HG02571 (cell line): ENCODE measurements around the gene LSM2.
"Not testable (repeated sequence)": the region's sequence is repeated elsewhere in the genome, so short reads cannot be mapped to it uniquely, and the experiment has no call there.

Experiments used
- ATAC-seq: cut with Tn5 transposase; IDR thresholded peaks from one replicate; pipeline ENCODE4 v1.9.1; 2021; ENCODE audit warnings: mild to moderate bottlenecking, moderate library complexity; ENCODE audit not compliant: unreplicated experiment

LSM2 gene

DNA sequence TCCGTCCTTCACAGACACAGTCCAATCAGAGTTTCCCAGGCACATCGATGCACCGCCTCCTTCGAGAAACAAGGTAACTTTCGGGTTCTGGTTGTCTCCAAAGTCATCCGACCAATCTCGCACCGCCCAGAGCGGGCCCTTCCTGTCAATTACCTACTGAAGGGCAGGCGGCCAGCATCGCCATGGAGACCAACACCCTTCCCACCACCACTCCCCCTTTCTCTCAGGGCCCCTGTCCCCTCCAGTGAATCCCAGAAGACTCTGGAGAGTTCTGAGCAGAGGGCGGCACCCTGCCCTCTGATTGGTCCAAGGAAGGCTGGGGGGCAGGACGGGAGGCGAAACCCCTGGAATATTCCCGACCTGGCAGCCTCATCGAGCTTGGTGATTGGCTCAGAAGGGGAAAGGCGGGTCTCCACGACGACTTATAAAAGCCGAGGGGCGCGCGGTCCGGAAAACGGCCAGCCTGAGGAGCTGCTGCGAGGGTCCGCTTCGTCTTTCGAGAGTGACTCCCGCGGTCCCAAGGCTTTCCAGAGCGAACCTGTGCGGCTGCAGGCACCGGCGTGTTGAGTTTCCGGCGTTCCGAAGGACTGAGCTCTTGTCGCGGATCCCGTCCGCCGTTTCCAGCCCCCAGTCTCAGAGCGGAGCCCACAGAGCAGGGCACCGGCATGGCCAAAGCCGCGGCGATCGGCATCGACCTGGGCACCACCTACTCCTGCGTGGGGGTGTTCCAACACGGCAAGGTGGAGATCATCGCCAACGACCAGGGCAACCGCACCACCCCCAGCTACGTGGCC lies 20.7 kb upstream of the LSM2 start, which contains the start of gene HSPA1B:
Gene HSPA1B, plus strand, starts transcription at position 453 of the 794 bp plus-strand sequence. Its CDS starts 213 bp downstream, at position 666.
- peak; percentile 69 for ATAC-seq

DNA sequence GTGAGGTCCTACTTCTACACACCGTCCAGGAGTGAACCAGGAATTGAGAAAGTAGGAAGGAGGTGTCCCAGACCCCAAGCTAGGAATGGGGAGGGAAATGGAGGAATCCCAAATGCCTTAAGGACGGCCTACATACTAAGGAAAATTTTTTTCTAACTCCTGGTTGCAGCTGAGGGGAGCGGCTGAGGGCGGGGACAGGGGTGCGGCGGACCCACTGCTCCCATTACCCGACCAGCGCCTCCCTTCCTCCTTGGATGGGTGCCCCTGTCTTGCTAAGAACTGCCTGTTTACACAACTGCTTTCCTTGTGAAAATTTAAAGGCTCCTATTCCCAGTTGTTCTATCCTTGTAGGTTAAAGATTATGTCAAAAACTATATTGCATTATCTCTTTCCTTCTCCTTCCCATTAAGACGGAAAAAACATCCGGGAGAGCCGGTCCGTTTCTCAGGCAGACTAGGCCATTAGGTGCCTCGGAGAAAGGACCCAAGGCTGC lies 20.1 kb upstream of the LSM2 start:
- ATAC-seq, result no peak

DNA sequence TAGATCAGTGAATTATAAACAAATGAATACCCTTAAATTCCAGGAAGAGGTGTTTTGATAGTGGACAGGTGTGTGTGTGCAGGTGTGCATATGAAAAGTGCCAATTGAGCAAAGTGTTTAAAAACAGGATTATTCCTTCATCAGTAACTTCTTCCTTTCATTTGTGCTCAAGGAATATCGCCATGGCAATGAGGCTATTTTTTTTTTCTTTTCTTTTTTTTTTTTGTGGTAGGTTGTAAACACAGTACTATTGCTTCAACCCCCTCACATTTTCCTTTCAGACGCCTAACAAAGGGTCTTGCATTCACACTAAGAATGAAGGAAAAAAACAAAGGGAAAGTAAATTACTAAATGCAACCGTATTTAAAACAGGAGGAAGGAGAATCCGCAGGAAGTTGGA lies 18.8 kb upstream of the LSM2 start:
- no peak for ATAC-seq

DNA sequence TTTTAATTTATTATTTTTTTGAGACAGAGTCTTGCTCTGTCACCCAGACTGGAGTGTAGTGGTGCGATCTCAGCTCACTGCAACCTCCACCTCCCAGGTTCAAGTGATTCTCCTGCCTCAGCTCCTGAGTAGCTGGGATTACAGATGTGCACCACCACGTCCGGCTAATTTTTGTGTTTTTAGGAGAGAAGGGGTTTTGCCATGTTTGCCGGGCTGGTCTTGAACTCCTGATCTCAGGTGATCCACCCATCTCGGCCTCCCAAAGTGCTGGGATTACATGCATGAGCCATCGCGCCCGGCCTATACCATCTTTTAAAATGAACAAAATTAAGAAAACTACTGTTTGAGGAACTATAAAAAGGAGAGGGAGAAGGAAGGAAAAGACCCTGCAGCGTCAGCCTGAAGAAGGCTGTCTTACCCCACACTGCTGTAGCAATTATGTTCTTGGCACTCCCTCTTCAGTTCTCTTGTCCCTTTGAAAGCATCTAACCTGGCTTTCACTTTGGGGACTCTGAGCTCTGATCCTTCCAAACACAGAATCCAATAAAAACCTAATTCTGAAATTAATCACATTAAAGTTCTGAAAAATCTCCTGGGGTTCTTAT lies 16.9 kb upstream of the LSM2 start:
- not testable (repeated sequence) for ATAC-seq

DNA sequence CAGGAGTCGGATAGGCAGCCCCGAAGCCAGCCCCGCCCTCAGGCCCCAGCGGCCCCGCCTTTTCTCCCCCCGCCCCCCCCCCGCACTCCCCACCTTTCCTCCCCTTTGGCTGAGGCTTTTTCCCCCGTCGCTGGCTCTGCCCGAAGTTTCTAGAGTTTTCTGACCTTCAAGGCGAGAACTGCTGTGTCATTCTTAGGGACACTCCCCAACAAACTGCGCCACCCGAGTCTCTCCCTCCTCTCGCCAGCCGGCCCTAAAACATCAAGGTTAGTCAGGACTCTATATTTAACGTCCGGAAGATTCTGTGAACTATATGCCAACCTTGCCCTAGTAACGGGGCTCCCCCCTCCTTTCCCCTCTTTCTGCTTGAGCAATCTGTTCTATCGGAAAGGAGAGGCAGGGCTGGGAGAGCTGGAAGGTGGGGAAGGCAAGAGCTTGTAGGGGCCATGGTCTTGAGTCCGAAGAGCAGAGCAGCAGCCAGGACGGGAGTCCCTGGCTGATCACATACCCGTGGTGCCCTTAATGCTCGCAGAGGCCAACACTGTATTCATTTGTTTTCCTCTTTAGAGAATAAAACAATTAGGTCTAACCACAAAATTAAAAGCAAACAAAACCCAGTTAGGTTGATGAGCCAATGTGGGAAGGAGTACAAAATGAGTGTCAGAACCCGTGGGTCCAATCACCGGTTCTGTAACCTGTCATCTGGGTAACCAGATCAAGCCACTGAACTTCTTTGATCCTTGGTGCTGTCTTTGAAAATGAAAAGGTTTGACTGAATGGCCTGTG lies 15.5 kb upstream of the LSM2 start:
- ATAC-seq, result peak; percentile 39

DNA sequence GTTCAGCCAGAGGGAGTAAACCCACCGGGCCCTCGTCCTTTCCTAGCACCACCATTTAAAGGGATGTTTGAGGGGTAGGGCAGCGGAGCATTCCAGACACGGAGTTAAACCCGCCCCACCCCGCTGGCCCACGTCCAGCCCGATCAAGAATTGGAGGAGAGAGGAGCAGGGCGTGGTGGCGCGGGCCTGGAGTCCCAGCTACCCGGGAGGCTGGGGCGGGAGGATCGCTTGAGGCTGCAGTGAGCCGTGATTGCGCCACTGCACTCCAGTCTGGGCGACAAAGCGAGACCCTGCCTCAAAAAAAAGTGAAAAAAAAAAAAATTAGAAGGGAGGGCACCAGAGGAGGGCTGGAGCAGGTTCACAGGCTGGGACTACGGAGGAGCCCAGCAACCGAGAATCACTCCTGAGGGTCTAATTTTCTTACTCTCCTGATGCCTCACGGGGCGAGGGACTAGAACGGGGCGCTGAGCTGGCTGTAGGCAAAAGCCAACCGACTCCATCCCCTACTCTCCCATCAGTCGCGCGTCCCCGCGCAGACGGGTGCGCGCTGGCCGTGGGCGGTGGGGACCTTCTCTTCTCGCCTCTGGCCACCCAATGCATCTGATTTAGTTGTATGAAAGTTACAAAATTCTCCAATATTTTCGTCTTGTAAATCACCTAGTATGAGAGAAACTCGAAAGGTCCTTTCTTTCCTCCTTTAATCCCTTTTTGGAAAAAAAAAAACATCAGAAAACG lies 14.7 kb upstream of the LSM2 start:
- peak; percentile 56 for ATAC-seq

DNA sequence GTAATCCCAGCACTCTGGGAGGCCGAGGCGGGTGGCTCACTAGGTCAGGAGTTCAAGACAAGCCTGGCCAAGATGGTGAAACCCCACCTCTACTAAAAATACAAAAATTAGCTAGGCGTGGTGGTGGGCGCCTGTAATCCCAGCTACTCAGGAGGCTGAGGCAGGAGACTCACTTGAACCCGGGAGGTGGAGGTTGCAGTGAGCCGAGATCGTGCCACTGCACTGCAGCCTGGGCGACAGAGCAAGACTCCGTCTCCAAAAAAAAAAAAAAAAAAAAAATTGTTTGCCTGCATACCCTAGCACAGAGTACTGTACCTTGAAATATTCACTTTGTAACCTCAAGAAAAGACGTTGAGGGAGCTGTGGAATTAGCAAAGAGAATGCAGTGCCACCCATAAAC lies 13.6 kb upstream of the LSM2 start:
- not testable (repeated sequence) for ATAC-seq

DNA sequence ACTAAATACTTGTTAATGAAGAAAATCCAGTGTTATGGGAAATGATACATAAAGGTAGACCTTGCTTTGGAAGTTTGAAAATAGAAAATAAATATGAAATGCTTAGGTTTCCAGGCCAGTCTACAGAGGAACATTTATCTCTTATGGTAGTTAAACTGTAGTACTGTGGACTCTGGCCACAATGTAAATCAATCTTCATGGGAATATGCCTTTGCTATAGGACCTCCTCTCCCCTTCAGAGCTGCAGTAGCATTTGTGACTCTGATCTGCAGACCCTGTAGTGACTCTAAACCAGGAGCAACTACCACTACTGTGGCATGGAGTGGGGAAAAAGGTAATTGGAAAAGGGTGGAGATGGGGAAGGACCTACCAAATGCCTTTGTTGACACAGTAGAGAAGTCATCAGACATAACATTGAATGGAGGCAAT lies 13.1 kb upstream of the LSM2 start:
- ATAC-seq, result no peak

DNA sequence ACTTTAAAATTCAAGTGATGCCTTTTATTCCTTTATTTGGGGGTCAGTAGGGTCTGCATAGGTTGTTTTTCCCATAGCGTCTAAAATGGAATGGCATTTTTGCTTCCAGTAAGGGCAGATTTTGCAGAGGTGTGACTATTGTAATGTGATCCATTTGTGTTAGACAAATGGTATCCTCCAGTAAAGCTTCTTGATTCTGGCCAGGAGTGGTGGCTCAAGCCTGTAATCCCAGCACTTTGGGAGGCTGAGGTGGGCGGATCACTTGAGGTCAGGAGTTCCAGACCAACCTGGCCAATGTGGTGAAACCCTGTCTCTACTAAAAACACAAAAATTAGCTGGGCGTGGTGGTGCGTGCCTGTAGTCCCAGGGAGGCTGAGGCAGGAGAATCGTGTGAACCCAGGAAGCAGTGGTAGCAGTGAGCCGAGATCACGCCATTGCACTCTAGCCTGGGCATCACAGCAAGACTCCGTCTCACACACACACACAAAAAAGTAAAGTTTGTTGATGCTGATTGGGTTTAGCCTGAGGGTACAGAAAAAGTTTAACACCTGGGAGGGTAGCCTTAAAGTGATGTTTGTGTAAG lies 11.3 kb upstream of the LSM2 start:
- not testable (repeated sequence) for ATAC-seq

DNA sequence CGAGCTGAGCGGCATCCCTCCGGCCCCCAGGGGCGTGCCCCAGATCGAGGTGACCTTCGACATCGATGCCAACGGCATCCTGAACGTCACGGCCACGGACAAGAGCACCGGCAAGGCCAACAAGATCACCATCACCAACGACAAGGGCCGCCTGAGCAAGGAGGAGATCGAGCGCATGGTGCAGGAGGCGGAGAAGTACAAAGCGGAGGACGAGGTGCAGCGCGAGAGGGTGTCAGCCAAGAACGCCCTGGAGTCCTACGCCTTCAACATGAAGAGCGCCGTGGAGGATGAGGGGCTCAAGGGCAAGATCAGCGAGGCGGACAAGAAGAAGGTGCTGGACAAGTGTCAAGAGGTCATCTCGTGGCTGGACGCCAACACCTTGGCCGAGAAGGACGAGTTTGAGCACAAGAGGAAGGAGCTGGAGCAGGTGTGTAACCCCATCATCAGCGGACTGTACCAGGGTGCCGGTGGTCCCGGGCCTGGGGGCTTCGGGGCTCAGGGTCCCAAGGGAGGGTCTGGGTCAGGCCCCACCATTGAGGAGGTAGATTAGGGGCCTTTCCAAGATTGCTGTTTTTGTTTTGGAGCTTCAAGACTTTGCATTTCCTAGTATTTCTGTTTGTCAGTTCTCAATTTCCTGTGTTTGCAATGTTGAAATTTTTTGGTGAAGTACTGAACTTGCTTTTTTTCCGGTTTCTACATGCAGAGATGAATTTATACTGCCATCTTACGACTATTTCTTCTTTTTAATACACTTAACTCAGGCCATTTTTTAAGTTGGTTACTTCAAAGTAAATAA lies 10.6 kb upstream of the LSM2 start:
- not testable (repeated sequence) for ATAC-seq

DNA sequence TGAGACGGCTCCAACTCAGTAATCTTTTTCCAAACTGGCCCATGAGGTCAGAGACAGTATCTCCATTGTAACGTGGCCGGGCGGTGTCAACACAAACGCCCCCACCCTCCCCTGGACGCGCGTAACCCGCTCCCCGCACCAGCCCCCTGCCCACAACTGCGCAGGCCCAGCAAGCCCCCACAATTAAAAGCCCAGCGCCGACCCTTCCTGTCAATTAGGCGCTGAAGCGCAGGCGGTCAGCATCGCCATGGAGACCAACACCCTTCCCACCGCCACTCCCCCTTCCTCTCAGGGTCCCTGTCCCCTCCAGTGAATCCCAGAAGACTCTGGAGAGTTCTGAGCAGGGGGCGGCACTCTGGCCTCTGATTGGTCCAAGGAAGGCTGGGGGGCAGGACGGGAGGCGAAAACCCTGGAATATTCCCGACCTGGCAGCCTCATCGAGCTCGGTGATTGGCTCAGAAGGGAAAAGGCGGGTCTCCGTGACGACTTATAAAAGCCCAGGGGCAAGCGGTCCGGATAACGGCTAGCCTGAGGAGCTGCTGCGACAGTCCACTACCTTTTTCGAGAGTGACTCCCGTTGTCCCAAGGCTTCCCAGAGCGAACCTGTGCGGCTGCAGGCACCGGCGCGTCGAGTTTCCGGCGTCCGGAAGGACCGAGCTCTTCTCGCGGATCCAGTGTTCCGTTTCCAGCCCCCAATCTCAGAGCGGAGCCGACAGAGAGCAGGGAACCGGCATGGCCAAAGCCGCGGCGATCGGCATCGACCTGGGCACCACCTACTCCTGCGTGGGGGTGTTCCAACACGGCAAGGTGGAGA lies 8.5 kb upstream of the LSM2 start, which contains the start of the genes HSPA1A and HSPA1L:
Gene HSPA1A, plus strand, starts transcription at position 519 of the 814 bp plus-strand sequence. Its CDS starts 214 bp downstream, at position 733.
Gene HSPA1L, minus strand, starts transcription at position 259 of the 814 bp plus-strand sequence. CDS start 3,311 bp downstream, outside the sequence.
- ATAC-seq, result no peak

DNA sequence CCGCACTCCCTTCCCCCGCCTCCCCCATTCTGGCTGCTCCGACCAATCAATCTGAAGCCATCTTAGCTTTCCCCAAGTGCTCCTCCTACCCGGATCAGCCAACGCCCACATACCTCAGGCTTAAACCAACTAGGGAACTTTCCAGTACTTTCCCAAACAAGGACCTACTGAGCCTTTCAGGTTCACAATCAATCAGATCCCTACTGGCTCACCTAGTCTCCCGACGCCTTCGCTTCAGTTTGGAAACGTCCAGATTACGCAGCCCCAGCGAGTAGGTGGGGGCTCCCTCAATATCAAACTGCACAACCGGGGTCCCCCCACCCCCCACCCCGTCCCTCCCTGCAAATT lies 7.9 kb upstream of the LSM2 start:
- ATAC-seq, result peak; percentile 42

DNA sequence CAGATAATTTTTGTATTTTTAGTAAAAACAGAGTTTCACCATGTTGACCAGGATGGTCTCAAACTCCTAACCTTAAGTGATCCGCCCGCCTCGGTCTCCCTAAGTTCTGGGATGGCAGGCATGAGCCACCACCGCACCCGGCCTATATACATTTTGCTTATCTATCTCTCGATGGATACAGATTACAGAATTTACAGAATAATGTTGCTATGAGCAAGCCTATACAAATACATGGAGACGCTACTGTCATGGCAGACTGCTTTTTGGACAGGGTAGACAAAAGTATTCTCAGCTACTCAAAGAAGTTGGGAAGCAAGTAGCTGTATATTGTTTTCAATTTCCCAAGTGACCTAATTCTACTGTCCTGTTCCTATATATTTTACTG lies 6.7 kb upstream of the LSM2 start:
- ATAC-seq, result no peak

DNA sequence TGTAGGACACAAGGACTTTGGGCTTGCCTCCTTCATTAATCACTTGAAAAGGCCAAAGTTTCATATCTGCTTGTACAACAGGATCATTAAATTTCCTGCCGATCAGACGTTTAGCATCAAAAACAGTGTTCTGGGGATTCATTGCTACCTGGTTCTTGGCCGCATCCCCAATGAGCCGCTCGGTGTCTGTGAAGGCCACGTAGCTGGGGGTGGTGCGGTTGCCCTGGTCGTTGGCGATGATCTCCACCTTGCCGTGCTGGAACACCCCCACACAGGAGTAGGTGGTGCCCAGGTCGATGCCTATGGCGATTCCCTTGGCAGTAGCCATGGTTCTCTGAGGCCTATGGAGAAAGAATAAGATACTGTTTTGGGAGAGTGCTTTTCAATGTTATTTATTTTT lies 4.9 kb upstream of the LSM2 start:
- ATAC-seq, result no peak

DNA sequence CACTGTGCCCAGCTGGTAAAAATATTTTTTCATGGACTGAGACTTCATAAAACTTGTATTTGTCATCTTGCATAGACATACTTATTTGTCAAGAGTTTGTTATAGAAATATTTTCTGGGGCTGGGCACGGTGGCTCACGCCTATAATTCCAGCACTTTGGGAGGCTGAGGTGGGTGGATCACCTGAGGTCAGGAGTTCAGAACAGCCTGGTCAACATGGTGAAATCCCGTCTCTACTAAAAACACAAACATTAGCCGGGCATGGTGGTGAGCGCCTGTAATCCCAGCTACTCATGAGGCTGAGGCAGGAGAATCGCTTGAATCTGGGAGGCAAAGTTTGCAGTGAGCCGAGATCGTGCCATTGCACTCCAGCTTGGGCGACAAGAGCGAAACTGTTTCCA lies 1.8 kb upstream of the LSM2 start:
- ATAC-seq, result not testable (repeated sequence)

DNA sequence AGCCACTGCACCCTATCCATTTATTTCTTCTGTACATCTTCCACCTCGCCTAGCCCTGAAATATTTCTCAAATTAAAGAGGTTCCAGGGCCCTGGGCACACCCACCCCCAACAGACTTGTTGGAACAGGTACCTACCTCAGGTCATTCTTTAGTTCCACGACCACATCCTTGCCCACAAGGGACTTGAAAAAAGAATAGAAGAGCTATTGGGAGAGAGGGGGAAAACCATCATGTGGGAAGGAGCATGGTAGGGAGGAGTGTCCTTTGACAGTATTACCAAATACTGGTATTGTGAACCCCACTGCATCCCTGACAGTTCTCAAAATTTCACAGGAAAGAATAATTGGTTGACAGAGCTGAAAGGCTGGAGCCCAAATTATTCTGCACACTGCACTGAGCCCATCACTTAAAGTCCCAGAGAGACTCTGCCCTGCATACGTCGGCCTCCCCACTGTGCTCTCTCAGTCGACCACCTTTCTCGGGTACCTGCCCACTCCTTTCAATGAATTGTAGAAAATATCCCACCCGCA lies 762 bp downstream of the LSM2 start:
- ATAC-seq, result no peak

DNA sequence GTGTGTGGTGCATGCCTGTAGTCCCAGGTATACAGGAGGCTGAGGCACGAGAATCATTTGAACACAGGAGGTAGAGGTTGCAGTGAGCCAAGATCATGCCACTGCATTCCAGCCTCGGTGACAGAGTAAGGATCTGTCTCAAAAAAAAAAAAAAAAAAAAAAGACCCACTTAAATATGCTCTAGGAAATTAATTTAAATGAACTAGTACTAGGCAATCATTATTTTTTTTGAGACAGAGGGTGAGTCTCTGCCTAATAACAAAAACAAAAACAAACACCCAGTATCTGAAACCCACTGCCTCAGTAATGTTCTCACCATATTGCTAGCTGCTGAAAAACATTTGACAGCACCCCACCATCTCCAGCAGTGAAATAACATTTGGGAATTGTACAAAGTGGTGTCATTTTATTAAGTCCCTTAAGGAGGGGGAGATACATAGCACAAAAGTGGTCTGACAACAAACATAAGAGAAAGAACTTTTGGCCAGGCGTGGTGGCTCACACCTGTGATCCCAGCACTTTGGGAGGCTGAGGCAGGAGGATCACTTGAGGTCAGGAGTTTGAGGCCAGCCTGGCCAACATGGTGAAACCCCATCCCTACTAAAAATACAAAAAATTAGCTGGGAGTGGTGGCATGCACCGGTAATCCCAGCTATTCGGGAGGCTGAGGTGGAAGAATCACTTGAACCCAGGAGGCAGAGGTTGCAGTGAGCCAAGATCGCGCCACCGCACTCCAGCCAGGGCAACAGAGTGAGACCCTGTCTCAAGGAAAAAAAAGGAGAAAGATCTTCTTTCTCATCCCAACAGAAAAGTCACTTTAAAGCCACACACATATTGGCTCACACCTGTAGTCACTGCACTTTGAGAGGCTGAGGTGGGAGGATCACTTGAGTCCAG lies 5.5 kb downstream of the LSM2 start:
- not testable (repeated sequence) for ATAC-seq
